HEK293 (cell line): Measurements from ENCODE around the gene PNPLA6.
A peak's percentile ranks its signal among the peaks of the same experiment; 100 is the strongest.

Experiments
- CTCF ChIA-PET: fragments of 350-600 bp; formaldehyde crosslinking; extraction: SDS; loops from one replicate; lab custom pipeline; 2021; ENCODE audit warnings: antibody characterized with exemption; lab: Yijun Ruan, JAX
- POLR2A ChIA-PET: fragments of 300-600 bp; formaldehyde crosslinking; extraction: SDS; loops from one replicate; lab custom pipeline; 2020; ENCODE audit warnings: antibody characterized with exemption, inconsistent platforms; lab: Yijun Ruan, JAX
- H3K27ac ChIP-seq: fragments of 200-500 bp; sonication (Bioruptor generic); 2 replicates; pipeline ENCODE4 v1.5.1; 2014; ENCODE audit warnings: low read depth, low read length, control low read depth, inconsistent platforms; ENCODE audit errors: extremely low read depth
- H3K36me3 ChIP-seq, 2 experiments: fragments of 200-500 bp in 1 of 2; sonication (Bioruptor generic) in 1 of 2; 1 replicate in 1 of 2; 2 replicates in 1 of 2; pipeline ENCODE4 v1.5.1; 2014 to 2017; ENCODE audit warnings: inconsistent platforms in 2 of 2, low read length in 2 of 2; ENCODE audit not compliant: control insufficient read depth in 2 of 2, insufficient read depth in 1 of 2
- H3K4me1 ChIP-seq: fragments of 200-500 bp; sonication (Bioruptor generic); 2 replicates; pipeline ENCODE4 v1.5.1; 2014; ENCODE audit warnings: mild to moderate bottlenecking, low read length, inconsistent platforms; ENCODE audit not compliant: control insufficient read depth, insufficient read depth
- H3K4me3 ChIP-seq: 2 replicates; pipeline ENCODE4 v1.5.1; 2011; ENCODE audit warnings: low read depth, mild to moderate bottlenecking, control low read depth, low read length, moderate library complexity
- H3K9me3 ChIP-seq: fragments of 200-500 bp; sonication (Bioruptor generic); 2 replicates; pipeline ENCODE4 v1.5.1; 2014; ENCODE audit warnings: low read depth, low read length, inconsistent platforms; ENCODE audit not compliant: control insufficient read depth, insufficient read depth
- FEZF1 ChIP-seq: fragments of 450-650 bp; formaldehyde crosslinking; IDR thresholded peaks from 2 replicates; pipeline ENCODE4 v1.5.1; 2016; ENCODE audit warnings: missing biosample characterization, missing genetic modification characterization
- GLIS1 ChIP-seq: fragments of 450-650 bp; formaldehyde crosslinking; IDR thresholded peaks from 2 replicates; pipeline ENCODE4 v1.5.1; 2016; ENCODE audit warnings: missing biosample characterization, missing genetic modification characterization
- SP2 ChIP-seq: fragments of 450-650 bp; formaldehyde crosslinking; IDR thresholded peaks from 2 replicates; pipeline ENCODE4 v1.5.1; 2016; ENCODE audit warnings: missing biosample characterization, missing genetic modification characterization
- ZBTB1 ChIP-seq: fragments of 450-650 bp; formaldehyde crosslinking; IDR thresholded peaks from 2 replicates; pipeline ENCODE4 v1.5.1; 2016; ENCODE audit warnings: missing biosample characterization, missing genetic modification characterization
- ZBTB48 ChIP-seq: fragments of 450-650 bp; formaldehyde crosslinking; IDR thresholded peaks from 2 replicates; pipeline ENCODE4 v1.5.1; 2016; ENCODE audit warnings: missing biosample characterization, missing genetic modification characterization
- ZIC2 ChIP-seq: fragments of 450-650 bp; formaldehyde crosslinking; IDR thresholded peaks from 2 replicates; pipeline ENCODE4 v1.5.1; 2016; ENCODE audit warnings: missing biosample characterization, missing genetic modification characterization
- ZNF140 ChIP-seq: fragments of 450-650 bp; formaldehyde crosslinking; IDR thresholded peaks from 2 replicates; pipeline ENCODE4 v1.5.1; 2016; ENCODE audit warnings: missing biosample characterization, missing genetic modification characterization
- ZNF2 ChIP-seq: fragments of 450-650 bp; formaldehyde crosslinking; IDR thresholded peaks from 2 replicates; pipeline ENCODE4 v1.5.1; 2016; ENCODE audit warnings: missing biosample characterization, missing genetic modification characterization
- ZNF274 ChIP-seq, 2 experiments: fragments of 200-500 bp in 1 of 2; fragments of 450-650 bp in 1 of 2; sonication (Bioruptor generic) in 1 of 2; formaldehyde crosslinking in 1 of 2; IDR thresholded peaks; 2 replicates each; pipeline versions ENCODE4 v1.5.1 to v1.6.1; 2014 to 2016; ENCODE audit warnings: borderline replicate concordance in 1 of 2, inconsistent platforms in 1 of 2, low read length in 1 of 2, missing biosample characterization in 1 of 2, missing genetic modification characterization in 1 of 2
- ZNF335 ChIP-seq: fragments of 450-650 bp; formaldehyde crosslinking; conservative IDR thresholded peaks from 2 replicates; pipeline ENCODE4 v1.5.1; 2016; ENCODE audit warnings: missing biosample characterization, missing genetic modification characterization
- ZNF341 ChIP-seq: fragments of 450-650 bp; formaldehyde crosslinking; IDR thresholded peaks from 2 replicates; pipeline ENCODE4; 2016; ENCODE audit warnings: low read depth, missing biosample characterization, missing genetic modification characterization
- ZNF350 ChIP-seq: fragments of 450-650 bp; formaldehyde crosslinking; IDR thresholded peaks from 2 replicates; pipeline ENCODE4 v1.5.0; 2017; ENCODE audit warnings: missing biosample characterization, mild to moderate bottlenecking, missing genetic modification characterization
- ZNF394 ChIP-seq: fragments of 450-650 bp; formaldehyde crosslinking; IDR thresholded peaks from 2 replicates; pipeline ENCODE4 v1.5.1; 2016; ENCODE audit warnings: missing biosample characterization, missing genetic modification characterization, mild to moderate bottlenecking, moderate library complexity, borderline replicate concordance
- ZNF514 ChIP-seq: fragments of 450-650 bp; formaldehyde crosslinking; IDR thresholded peaks from 2 replicates; pipeline ENCODE4 v1.5.1; 2016; ENCODE audit warnings: missing biosample characterization, missing genetic modification characterization
- ZNF558 ChIP-seq: fragments of 450-650 bp; formaldehyde crosslinking; IDR thresholded peaks from 2 replicates; pipeline ENCODE4 v1.5.1; 2016; ENCODE audit warnings: missing biosample characterization, missing genetic modification characterization
- ZNF600 ChIP-seq: fragments of 450-650 bp; formaldehyde crosslinking; IDR thresholded peaks from 2 replicates; pipeline ENCODE4 v1.5.1; 2016; ENCODE audit warnings: missing biosample characterization, missing genetic modification characterization
- ZNF707 ChIP-seq: fragments of 450-650 bp; formaldehyde crosslinking; IDR thresholded peaks from 2 replicates; pipeline ENCODE4 v1.5.1; 2016; ENCODE audit warnings: missing biosample characterization, missing genetic modification characterization
- TF ChIP-seq, protein P1 (sequence below): fragments of 450-650 bp; formaldehyde crosslinking; IDR thresholded peaks from 2 replicates; pipeline ENCODE4 v1.5.1; 2016; ENCODE audit warnings: missing biosample characterization, missing genetic modification characterization
- TF ChIP-seq, protein P2 (sequence below): fragments of 450-650 bp; formaldehyde crosslinking; IDR thresholded peaks from 2 replicates; pipeline ENCODE4 v1.5.1; 2016; ENCODE audit warnings: missing biosample characterization, missing genetic modification characterization
- TF ChIP-seq, protein P3 (sequence below): fragments of 450-650 bp; formaldehyde crosslinking; IDR thresholded peaks from 2 replicates; pipeline ENCODE4 v1.5.1; 2016; ENCODE audit warnings: missing biosample characterization, missing genetic modification characterization
- TF ChIP-seq, protein P4 (sequence below): fragments of 450-650 bp; formaldehyde crosslinking; IDR thresholded peaks from 2 replicates; pipeline ENCODE4 v1.5.1; 2017; ENCODE audit warnings: missing biosample characterization, mild to moderate bottlenecking, missing genetic modification characterization, moderate library complexity
- TF ChIP-seq, protein P5 (sequence below): fragments of 450-650 bp; formaldehyde crosslinking; IDR thresholded peaks from 2 replicates; pipeline ENCODE4 v1.5.1; 2016; ENCODE audit warnings: missing biosample characterization, missing genetic modification characterization
- TF ChIP-seq, protein P6 (sequence below): fragments of 450-650 bp; formaldehyde crosslinking; IDR thresholded peaks from 2 replicates; pipeline ENCODE4 v1.5.1; 2016; ENCODE audit warnings: missing biosample characterization, missing genetic modification characterization

PNPLA6 gene

DNA sequence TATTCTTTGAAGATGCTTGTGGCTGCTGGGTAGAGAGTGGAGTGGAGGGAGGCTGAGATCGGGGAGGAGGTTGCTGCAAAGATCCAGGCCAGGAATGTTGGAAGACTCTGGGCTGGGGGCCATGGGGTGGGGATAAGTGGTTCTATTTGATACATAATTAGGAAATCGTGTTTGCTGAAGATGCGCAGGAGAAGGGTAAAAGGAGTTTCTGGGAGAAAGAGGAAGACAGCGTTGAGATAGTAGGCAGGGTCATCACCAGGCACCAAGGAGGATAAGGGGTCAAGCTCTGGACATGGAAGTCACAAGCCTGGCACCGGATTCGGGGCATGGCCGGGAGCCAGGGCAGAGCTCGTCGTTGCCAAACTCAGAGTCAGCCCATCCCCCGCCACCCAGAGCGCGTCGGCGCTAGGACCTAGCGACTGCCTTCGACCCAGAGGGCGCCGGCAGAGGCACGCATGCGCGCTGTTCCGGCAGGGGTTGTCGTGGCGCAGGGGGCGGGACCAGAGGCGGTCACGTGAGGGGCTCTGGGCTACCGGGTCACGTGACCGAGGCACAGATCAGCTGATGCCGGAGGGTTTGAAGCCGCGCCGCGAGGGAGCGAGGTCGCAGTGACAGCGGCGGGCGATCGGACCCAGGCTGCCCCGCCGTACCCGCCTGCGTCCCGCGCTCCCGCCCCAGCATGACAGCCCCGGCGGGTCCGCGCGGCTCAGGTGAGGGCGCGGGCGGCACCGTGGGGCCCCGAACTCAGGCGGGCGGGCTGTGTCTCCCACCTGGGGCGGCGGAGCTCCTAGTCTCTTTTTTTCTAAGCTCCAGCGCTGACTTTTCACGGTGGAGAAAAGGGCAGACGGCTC is 13.2 kb upstream of the PNPLA6 start, which contains the start of gene MCOLN1 (continued):
- TF ChIP-seq ZNF600 (tag by site-specific recombination) (peak; percentile 65; the same call in 1 of the 2 replicates), ZNF394 (tag by site-specific recombination) (peak; percentile 6; the same call in 1 of the 2 replicates), ZNF140 (tag by site-specific recombination) (no peak), ZNF707 (no peak), ZBTB1 (tag by site-specific recombination) (peak; percentile 11; the same call in 1 of the 2 replicates), ZNF2 (tag by site-specific recombination) (peak; percentile 91), FEZF1 (0 out of 2 replicates have a peak, but pooled peaks have one; percentile 28), ZNF350 (tag by site-specific recombination) (no peak), ZNF341 (tag by site-specific recombination) (peak; percentile 91)
- TF ChIP-seq, protein P1, sequence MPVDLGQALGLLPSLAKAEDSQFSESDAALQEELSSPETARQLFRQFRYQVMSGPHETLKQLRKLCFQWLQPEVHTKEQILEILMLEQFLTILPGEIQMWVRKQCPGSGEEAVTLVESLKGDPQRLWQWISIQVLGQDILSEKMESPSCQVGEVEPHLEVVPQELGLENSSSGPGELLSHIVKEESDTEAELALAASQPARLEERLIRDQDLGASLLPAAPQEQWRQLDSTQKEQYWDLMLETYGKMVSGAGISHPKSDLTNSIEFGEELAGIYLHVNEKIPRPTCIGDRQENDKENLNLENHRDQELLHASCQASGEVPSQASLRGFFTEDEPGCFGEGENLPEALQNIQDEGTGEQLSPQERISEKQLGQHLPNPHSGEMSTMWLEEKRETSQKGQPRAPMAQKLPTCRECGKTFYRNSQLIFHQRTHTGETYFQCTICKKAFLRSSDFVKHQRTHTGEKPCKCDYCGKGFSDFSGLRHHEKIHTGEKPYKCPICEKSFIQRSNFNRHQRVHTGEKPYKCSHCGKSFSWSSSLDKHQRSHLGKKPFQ (tag by site-specific recombination): no peak
- TF ChIP-seq, protein P2, sequence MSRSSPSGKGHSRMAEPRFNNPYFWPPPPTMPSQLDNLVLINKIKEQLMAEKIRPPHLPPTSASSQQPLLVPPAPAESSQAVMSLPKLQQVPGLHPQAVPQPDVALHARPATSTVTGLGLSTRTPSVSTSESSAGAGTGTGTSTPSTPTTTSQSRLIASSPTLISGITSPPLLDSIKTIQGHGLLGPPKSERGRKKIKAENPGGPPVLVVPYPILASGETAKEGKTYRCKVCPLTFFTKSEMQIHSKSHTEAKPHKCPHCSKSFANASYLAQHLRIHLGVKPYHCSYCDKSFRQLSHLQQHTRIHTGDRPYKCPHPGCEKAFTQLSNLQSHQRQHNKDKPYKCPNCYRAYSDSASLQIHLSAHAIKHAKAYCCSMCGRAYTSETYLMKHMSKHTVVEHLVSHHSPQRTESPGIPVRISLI: no peak
- TF ChIP-seq, protein P3, sequence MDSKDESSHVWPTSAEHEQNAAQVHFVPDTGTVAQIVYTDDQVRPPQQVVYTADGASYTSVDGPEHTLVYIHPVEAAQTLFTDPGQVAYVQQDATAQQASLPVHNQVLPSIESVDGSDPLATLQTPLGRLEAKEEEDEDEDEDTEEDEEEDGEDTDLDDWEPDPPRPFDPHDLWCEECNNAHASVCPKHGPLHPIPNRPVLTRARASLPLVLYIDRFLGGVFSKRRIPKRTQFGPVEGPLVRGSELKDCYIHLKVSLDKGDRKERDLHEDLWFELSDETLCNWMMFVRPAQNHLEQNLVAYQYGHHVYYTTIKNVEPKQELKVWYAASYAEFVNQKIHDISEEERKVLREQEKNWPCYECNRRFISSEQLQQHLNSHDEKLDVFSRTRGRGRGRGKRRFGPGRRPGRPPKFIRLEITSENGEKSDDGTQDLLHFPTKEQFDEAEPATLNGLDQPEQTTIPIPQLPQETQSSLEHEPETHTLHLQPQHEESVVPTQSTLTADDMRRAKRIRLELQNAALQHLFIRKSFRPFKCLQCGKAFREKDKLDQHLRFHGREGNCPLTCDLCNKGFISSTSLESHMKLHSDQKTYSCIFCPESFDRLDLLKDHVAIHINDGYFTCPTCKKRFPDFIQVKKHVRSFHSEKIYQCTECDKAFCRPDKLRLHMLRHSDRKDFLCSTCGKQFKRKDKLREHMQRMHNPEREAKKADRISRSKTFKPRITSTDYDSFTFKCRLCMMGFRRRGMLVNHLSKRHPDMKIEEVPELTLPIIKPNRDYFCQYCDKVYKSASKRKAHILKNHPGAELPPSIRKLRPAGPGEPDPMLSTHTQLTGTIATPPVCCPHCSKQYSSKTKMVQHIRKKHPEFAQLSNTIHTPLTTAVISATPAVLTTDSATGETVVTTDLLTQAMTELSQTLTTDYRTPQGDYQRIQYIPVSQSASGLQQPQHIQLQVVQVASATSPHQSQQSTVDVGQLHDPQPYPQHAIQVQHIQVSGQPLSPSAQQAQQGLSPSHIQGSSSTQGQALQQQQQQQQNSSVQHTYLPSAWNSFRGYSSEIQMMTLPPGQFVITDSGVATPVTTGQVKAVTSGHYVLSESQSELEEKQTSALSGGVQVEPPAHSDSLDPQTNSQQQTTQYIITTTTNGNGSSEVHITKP (tag by site-specific recombination): peak; percentile 68
- TF ChIP-seq, protein P4, sequence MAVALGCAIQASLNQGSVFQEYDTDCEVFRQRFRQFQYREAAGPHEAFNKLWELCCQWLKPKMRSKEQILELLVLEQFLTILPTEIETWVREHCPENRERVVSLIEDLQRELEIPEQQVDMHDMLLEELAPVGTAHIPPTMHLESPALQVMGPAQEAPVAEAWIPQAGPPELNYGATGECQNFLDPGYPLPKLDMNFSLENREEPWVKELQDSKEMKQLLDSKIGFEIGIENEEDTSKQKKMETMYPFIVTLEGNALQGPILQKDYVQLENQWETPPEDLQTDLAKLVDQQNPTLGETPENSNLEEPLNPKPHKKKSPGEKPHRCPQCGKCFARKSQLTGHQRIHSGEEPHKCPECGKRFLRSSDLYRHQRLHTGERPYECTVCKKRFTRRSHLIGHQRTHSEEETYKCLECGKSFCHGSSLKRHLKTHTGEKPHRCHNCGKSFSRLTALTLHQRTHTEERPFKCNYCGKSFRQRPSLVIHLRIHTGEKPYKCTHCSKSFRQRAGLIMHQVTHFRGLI (tag by site-specific recombination): no peak
- TF ChIP-seq, protein P5, sequence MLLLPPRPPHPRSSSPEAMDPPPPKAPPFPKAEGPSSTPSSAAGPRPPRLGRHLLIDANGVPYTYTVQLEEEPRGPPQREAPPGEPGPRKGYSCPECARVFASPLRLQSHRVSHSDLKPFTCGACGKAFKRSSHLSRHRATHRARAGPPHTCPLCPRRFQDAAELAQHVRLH (tag by site-specific recombination): peak; percentile 99

DNA sequence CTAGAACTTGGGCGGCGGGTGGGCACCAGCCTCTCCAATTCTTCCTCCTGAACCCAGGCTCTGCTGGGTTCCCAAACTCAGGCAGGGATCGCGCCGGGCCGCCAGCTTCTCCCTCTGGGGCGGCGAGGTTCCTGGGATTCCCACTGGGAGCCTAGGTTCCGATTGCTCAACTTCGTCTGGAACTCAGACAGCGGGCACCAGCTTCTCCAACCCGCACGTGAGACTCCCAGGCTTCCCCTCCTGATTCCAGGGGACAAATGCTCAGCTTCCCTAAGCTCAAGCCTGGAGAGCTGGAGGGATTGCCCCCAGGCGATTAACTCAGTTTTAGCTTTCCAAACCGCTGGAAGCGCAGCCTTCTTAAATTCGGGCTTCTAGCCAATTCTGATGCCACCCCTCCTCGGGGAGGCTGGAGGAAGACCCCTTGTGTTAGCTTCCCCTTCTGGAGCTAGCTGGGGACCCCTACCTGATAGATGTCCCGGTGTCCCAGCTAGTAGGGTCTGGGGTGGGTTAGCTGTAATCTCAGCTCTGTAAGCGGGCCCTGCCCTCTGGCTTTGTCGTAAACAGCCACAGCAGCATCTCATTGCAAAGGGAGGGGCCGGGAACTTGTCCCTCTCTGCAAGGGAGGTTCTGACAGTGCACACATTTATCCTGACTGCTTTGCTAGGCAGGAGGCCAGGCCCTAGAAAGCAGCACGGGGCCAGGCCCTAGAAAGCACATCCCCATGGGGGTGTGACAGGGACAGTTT is 12.4 kb upstream of the PNPLA6 start:
- 0 out of 2 replicates have a peak, but pooled peaks cover 2% of the 10 kb centered on the region for H3K4me1 ChIP-seq
- POLR2A ChIA-PET: interaction anchor here (0.7 to 3.3 kb wide), 9 partner anchors 9 to 162 kb away, joined by 3 to 27 read pairs (median 5); partner anchors contain the start of genes CAMSAP3, PET100, PNPLA6 and XAB2
- no peaks in the 10 kb centered on the region for H3K9me3 ChIP-seq
- H3K27ac ChIP-seq: no peak overlapping the region
- CTCF ChIA-PET: interaction anchor here (0.6 to 1.8 kb wide), 5 partner anchors 9 to 333 kb away, joined by 3 to 9 read pairs (median 3); no protein-coding TSS in a partner anchor
- peak overlapping the region; percentile 63 for H3K4me3 ChIP-seq
- H3K36me3 ChIP-seq: peaks cover 0 to 23% of the 10 kb centered on the region in 2 experiments; a peak in 1 of 3 replicates
- TF ChIP-seq ZNF274 (IDR thresholded peaks at IDR 0.05; ENCODE audit: low read length): no peak
- no peak for TF ChIP-seq ZNF274 (tag by site-specific recombination; IDR thresholded peaks at IDR 0.05; ENCODE audit: borderline replicate concordance)
- TF ChIP-seq ZBTB48 (tag by site-specific recombination): 0 out of 2 replicates have a peak, but pooled peaks have one; percentile 33
- TF ChIP-seq ZNF335 (tag by site-specific recombination): peak; percentile 89
- TF ChIP-seq ZNF558 (tag by site-specific recombination): no peak
- TF ChIP-seq ZNF394 (tag by site-specific recombination): peak; percentile 87; the same call in 1 of the 2 replicates
- TF ChIP-seq, protein P6, sequence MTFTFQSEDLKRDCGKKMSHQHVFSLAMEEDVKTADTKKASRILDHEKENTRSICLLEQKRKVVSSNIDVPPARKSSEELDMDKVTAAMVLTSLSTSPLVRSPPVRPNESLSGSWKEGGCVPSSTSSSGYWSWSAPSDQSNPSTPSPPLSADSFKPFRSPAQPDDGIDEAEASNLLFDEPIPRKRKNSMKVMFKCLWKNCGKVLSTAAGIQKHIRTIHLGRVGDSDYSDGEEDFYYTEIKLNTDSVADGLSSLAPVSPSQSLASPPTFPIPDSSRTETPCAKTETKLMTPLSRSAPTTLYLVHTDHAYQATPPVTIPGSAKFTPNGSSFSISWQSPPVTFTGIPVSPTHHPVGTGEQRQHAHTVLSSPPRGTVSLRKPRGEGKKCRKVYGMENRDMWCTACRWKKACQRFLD (tag by site-specific recombination): no peak
- peak; percentile 87 for TF ChIP-seq ZIC2 (tag by site-specific recombination)
- TF ChIP-seq GLIS1 (tag by site-specific recombination): peak; percentile 63
- TF ChIP-seq SP2 (tag by site-specific recombination): 0 out of 2 replicates have a peak, but pooled peaks have one; percentile 33
- TF ChIP-seq ZNF514 (tag by site-specific recombination): no peak
